MCF 10A (cell line): ENCODE measurements around the gene ACAA2. TPM values are rescaled to one million over a fixed set of nuclear protein-coding genes. Genes with fewer than 3 reads are reported as not detected.

Experiments
- BruUV-seq: library from RNA; stranded (reverse); fragments of 400-500 nt; replicated peaks from 2 replicates; lab custom pipeline; 2021; lab: Mats Ljungman, UMichigan
- CTCF ChIA-PET: fragments of 300-600 bp; sonication (Branson Sonifier 250); formaldehyde crosslinking; extraction: SDS; loops from one replicate; lab custom pipeline; 2021; ENCODE audit warnings: antibody characterized with exemption, inconsistent platforms; lab: Yijun Ruan, JAX
- POLR2A ChIA-PET: fragments of 300-600, 350-650 bp; sonication (Branson Sonifier 250); formaldehyde crosslinking; extraction: SDS; loops from one replicate; lab custom pipeline; 2020; ENCODE audit warnings: antibody characterized with exemption, inconsistent platforms; lab: Yijun Ruan, JAX
- DNase-seq: peaks from one replicate; pipeline ENCODE4 v3.0.0-alpha.2; 2018; ENCODE audit not compliant: unreplicated experiment
- H3K27ac Mint-ChIP-seq: one replicate; pipeline ENCODE4 v1.8.0; 2022; ENCODE audit warnings: mild to moderate bottlenecking, low read depth, mixed read lengths; ENCODE audit not compliant: unreplicated experiment
- H3K27me3 Mint-ChIP-seq: one replicate; pipeline ENCODE4 v1.8.0; 2022; ENCODE audit warnings: mixed read lengths; ENCODE audit not compliant: insufficient read depth, unreplicated experiment
- H3K36me3 Mint-ChIP-seq: one replicate; pipeline ENCODE4 v1.8.0; 2022; ENCODE audit warnings: mild to moderate bottlenecking, moderate library complexity, mixed read lengths; ENCODE audit not compliant: insufficient read depth, unreplicated experiment
- H3K4me1 Mint-ChIP-seq: one replicate; pipeline ENCODE4 v1.8.0; 2022; ENCODE audit warnings: mixed read lengths; ENCODE audit not compliant: insufficient read depth, unreplicated experiment
- H3K4me3 Mint-ChIP-seq: one replicate; pipeline ENCODE4 v1.8.0; 2022; ENCODE audit warnings: mild to moderate bottlenecking, moderate library complexity, mixed read lengths; ENCODE audit not compliant: unreplicated experiment
- H3K9me3 Mint-ChIP-seq: one replicate; pipeline ENCODE4 v1.8.0; 2022; ENCODE audit warnings: mixed read lengths; ENCODE audit not compliant: unreplicated experiment
- intact Hi-C: fragments of 100-400 bp; cut with micrococcal nuclease; formaldehyde crosslinking; loops from 2 replicates; pipeline ENCODE4 v1.14.1; 2022
- total RNA-seq: library from RNA; stranded (reverse); gene quantifications from 2 replicates; pipeline ENCODE4 v1.2.3, GENCODE V29; 2022
- TF ChIP-seq, protein P1 (sequence below): fragments of 200-600 bp; IDR thresholded peaks from one replicate; pipeline ENCODE4 v1.8.0; 2022; ENCODE audit warnings: antibody characterized with exemption, mild to moderate bottlenecking; ENCODE audit not compliant: unreplicated experiment

ACAA2 gene
- total RNA-seq, 1 experiment from 2014 or later, result 84.9 TPM

DNA sequence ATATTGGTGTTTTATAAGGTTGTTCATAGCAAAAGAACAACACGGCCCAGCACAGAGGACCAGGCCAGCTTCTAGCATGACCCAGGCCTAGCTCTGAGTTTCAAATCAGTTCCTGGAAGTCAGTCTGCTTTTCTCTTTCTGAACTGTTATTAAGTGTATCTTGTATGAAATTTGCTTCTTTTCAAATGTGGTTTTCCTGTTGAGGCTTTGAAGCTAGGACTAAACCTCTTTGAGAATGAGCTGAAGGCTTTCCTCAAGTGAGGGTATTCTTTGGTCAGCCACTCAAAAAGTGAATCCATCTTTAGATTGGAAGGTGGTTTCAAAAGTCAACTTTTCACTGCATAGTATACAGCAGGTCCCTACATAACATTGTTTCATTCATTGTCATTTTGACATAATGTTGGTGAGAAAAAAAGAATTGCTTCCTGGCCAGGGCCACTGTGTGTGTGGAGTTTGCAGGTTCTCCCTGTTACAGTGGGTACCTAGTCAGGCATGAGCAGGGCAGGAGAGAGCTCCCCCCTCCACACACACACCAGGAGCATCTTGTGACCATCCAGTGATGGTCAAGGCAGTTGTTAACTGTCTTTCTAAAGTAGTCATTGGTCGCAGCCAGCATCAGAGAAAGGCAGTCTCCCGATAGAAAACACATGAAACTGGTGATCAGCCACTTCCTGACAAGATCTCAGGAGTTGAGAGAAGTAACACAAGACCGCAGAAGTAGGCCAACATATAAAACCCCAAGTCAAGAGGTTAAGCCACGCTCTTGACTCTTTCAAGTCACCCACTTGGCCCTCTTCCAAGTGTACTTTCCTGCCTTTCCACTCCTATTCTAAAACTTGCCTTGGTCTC is 6.7 kb upstream of the ACAA2 start:
- intact Hi-C loops, result no loop called here
- DNase-seq, result no peak
- no peak overlapping the region for H3K27ac Mint-ChIP-seq
- no peak overlapping the region for H3K4me3 Mint-ChIP-seq
- peaks cover 9% of the 10 kb centered on the region for H3K4me1 Mint-ChIP-seq
- TF ChIP-seq, protein P1, sequence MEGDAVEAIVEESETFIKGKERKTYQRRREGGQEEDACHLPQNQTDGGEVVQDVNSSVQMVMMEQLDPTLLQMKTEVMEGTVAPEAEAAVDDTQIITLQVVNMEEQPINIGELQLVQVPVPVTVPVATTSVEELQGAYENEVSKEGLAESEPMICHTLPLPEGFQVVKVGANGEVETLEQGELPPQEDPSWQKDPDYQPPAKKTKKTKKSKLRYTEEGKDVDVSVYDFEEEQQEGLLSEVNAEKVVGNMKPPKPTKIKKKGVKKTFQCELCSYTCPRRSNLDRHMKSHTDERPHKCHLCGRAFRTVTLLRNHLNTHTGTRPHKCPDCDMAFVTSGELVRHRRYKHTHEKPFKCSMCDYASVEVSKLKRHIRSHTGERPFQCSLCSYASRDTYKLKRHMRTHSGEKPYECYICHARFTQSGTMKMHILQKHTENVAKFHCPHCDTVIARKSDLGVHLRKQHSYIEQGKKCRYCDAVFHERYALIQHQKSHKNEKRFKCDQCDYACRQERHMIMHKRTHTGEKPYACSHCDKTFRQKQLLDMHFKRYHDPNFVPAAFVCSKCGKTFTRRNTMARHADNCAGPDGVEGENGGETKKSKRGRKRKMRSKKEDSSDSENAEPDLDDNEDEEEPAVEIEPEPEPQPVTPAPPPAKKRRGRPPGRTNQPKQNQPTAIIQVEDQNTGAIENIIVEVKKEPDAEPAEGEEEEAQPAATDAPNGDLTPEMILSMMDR, result no peak
- H3K27me3 Mint-ChIP-seq, result no peaks in the 10 kb centered on the region
- no peaks in the 10 kb centered on the region for H3K36me3 Mint-ChIP-seq
- POLR2A ChIA-PET, result no interaction called here
- no TSS peak for BruUV-seq
- H3K9me3 Mint-ChIP-seq, result no peaks in the 10 kb centered on the region
- CTCF ChIA-PET, result interaction anchor here (1.0 kb wide), 1 partner anchor 309 kb away, joined by 3 read pairs; no protein-coding TSS in a partner anchor

DNA sequence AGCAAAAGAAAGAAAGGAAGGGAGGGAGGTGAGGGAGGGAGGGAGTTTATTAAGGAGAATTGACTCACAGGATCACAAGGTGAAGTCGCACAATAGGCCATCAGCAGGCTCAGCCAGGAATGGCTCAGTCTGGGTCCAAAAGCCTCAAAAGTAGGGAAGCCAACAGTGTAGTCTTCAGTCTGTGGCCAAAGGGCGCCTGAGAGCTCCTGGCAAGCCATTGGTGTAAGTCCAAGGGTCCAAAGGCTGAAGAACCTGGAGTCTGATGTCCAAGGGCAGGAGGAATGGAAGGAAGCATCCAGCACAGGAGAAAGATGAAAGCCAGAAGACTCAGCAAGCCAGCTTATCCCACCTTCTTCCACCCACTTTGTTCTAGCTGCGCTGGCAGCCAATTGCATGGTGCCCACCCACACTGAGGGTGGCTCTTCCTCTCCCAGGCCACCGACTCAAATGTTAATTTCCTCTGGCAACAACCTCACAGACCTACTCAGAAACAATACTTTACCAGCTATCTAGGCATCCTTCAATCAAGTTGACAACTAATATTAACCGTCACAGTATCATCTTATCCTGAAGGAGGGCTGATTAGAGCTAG is 5.8 kb upstream of the ACAA2 start:
- no peak for DNase-seq
- intact Hi-C loops, result no loop called here
- Mint-ChIP-seq H3K4me3 (no peak overlapping the region), H3K36me3 (no peaks in the 10 kb centered on the region), H3K27ac (no peak overlapping the region), H3K9me3 (no peaks in the 10 kb centered on the region), H3K27me3 (no peaks in the 10 kb centered on the region), H3K4me1 (peaks cover 9% of the 10 kb centered on the region)
- ChIA-PET POLR2A (no interaction called here), CTCF (interaction anchor here (1.0 kb wide), 1 partner anchor 308 kb away, joined by 3 read pairs; no protein-coding TSS in a partner anchor)
- BruUV-seq, result no TSS peak
- TF ChIP-seq, protein P1, result no peak

DNA sequence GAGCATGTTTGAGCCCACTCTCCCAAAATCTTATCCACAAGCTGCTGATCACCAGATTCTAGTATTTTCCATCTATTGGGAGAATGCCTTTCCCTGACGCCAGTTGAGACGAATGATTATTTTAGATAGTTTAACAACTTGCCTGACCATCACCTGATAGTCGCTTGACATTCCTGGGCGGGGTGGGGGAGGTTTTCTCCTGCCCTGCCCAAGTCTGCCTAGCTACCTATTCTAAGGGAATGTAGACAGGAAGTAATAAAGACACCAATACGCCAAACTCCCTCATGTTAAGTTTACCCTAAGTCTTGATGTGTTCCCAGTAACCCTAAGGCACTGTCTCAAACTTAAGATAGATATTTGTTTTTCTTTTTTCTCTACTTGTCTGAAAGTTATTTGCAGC is 4.6 kb upstream of the ACAA2 start:
- TF ChIP-seq, protein P1, result no peak

DNA sequence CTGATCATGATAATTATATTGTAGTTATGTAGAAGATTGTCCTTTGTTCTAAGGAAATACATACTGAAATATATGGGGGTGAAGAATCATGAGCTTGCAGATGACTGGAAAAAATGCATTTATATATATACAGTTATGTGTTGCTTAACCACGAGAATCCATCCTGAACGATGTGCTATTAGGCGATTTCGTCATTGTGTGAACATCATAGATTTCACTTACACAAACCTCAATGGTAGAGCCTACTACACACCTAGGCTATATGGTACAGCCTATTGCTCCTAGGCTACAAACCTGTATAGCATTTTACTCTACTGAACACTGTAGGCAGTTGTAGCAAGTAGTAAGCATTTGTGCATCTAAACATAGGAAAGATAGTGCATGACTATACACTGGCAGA is 2.6 kb upstream of the ACAA2 start:
- H3K4me1 Mint-ChIP-seq, result peaks cover 27% of the 10 kb centered on the region
- H3K36me3 Mint-ChIP-seq, result peaks cover 6% of the 10 kb centered on the region
- no peaks in the 10 kb centered on the region for H3K9me3 Mint-ChIP-seq
- no peak for DNase-seq
- intact Hi-C loops, result no loop called here
- CTCF ChIA-PET, result no interaction called here
- TF ChIP-seq, protein P1, result no peak
- H3K27me3 Mint-ChIP-seq, result no peaks in the 10 kb centered on the region
- no TSS peak for BruUV-seq
- no peak overlapping the region for H3K4me3 Mint-ChIP-seq
- H3K27ac Mint-ChIP-seq, result no peak overlapping the region
- POLR2A ChIA-PET, result no interaction called here

More for the DNA sequence above, 4.6 kb upstream of the ACAA2 start:
- Mint-ChIP-seq H3K9me3 (no peaks in the 10 kb centered on the region), H3K36me3 (no peaks in the 10 kb centered on the region), H3K4me3 (no peak overlapping the region), H3K27ac (no peak overlapping the region), H3K27me3 (no peaks in the 10 kb centered on the region), H3K4me1 (peaks cover 9% of the 10 kb centered on the region)
- BruUV-seq, result no TSS peak
- no peak for DNase-seq
- ChIA-PET CTCF (interaction anchor here (0.7 to 1.3 kb wide), 2 partner anchors 41 to 1141 kb away, joined by 3 read pairs; no protein-coding TSS in a partner anchor), POLR2A (interaction anchor here (0.6 to 0.9 kb wide), 2 partner anchors 20 to 554 kb away, joined by 3 to 4 read pairs; no protein-coding TSS in a partner anchor)
- intact Hi-C loops, result no loop called here
